HEK293 (cell line): ENCODE data around the gene AFG1L.

Experiments used
- BCL11B ChIP-seq: fragments of 450-650 bp; formaldehyde crosslinking; IDR thresholded peaks from 2 replicates; pipeline ENCODE4 v1.5.1; 2016; ENCODE audit warnings: low read depth, missing biosample characterization, missing genetic modification characterization
- KLF16 ChIP-seq: fragments of 450-650 bp; formaldehyde crosslinking; IDR thresholded peaks from 2 replicates; pipeline ENCODE4 v1.5.1; 2017; ENCODE audit warnings: missing biosample characterization, missing genetic modification characterization
- KLF7 ChIP-seq: fragments of 450-650 bp; formaldehyde crosslinking; IDR thresholded peaks from 2 replicates; pipeline ENCODE4 v1.5.1; 2016; ENCODE audit warnings: missing biosample characterization, missing genetic modification characterization, borderline replicate concordance
- MYNN ChIP-seq: fragments of 450-650 bp; formaldehyde crosslinking; IDR thresholded peaks from 2 replicates; pipeline ENCODE4 v1.5.1; 2016; ENCODE audit warnings: missing biosample characterization, missing genetic modification characterization, borderline replicate concordance
- OSR2 ChIP-seq: fragments of 450-650 bp; formaldehyde crosslinking; IDR thresholded peaks from 2 replicates; pipeline ENCODE4 v1.5.1; 2016; ENCODE audit warnings: missing biosample characterization, missing genetic modification characterization
- PRDM1 ChIP-seq: fragments of 450-650 bp; formaldehyde crosslinking; IDR thresholded peaks from 2 replicates; pipeline ENCODE4; 2016; ENCODE audit warnings: missing biosample characterization, missing genetic modification characterization
- PRDM10 ChIP-seq: fragments of 450-650 bp; formaldehyde crosslinking; IDR thresholded peaks from 2 replicates; pipeline ENCODE4 v1.5.1; 2016; ENCODE audit warnings: missing biosample characterization, missing genetic modification characterization
- SCRT2 ChIP-seq: fragments of 450-650 bp; formaldehyde crosslinking; IDR thresholded peaks from 2 replicates; pipeline ENCODE4 v1.5.1; 2016; ENCODE audit warnings: missing biosample characterization, missing genetic modification characterization
- ZBTB48 ChIP-seq: fragments of 450-650 bp; formaldehyde crosslinking; IDR thresholded peaks from 2 replicates; pipeline ENCODE4 v1.5.1; 2016; ENCODE audit warnings: missing biosample characterization, missing genetic modification characterization
- ZNF112 ChIP-seq: fragments of 450-650 bp; formaldehyde crosslinking; IDR thresholded peaks from 2 replicates; pipeline ENCODE4 v1.5.0; 2017; ENCODE audit warnings: missing biosample characterization, missing genetic modification characterization
- ZNF155 ChIP-seq: fragments of 450-650 bp; formaldehyde crosslinking; IDR thresholded peaks from 2 replicates; pipeline ENCODE4 v1.5.1; 2016; ENCODE audit warnings: missing biosample characterization, missing genetic modification characterization
- ZNF24 ChIP-seq: fragments of 450-650 bp; formaldehyde crosslinking; IDR thresholded peaks from 2 replicates; pipeline ENCODE4 v1.5.1; 2016; ENCODE audit warnings: missing biosample characterization, missing genetic modification characterization
- ZNF292 ChIP-seq: fragments of 450-650 bp; formaldehyde crosslinking; IDR thresholded peaks from 2 replicates; pipeline ENCODE4 v1.5.1; 2016; ENCODE audit warnings: low read depth, missing biosample characterization, missing genetic modification characterization, borderline replicate concordance
- ZNF302 ChIP-seq: fragments of 450-650 bp; formaldehyde crosslinking; IDR thresholded peaks from 2 replicates; pipeline ENCODE4 v1.5.1; 2016; ENCODE audit warnings: missing biosample characterization, missing genetic modification characterization, low read depth
- ZNF324 ChIP-seq: fragments of 450-650 bp; formaldehyde crosslinking; IDR thresholded peaks from 2 replicates; pipeline ENCODE4 v1.5.1; 2016; ENCODE audit warnings: missing biosample characterization, missing genetic modification characterization
- ZNF37A ChIP-seq: fragments of 450-650 bp; IDR thresholded peaks from 2 replicates; pipeline ENCODE4 v1.5.1; 2018; ENCODE audit warnings: missing biosample characterization, missing genetic modification characterization
- ZNF426 ChIP-seq: fragments of 450-650 bp; formaldehyde crosslinking; IDR thresholded peaks from 2 replicates; pipeline ENCODE4 v1.5.1; 2017; ENCODE audit warnings: missing biosample characterization, missing genetic modification characterization, mild to moderate bottlenecking, inconsistent platforms, moderate library complexity
- ZNF449 ChIP-seq: fragments of 450-650 bp; formaldehyde crosslinking; IDR thresholded peaks from 2 replicates; pipeline ENCODE4 v1.5.1; 2017; ENCODE audit warnings: missing biosample characterization, mild to moderate bottlenecking, missing genetic modification characterization, moderate library complexity
- ZNF510 ChIP-seq: fragments of 450-650 bp; formaldehyde crosslinking; IDR thresholded peaks from 2 replicates; pipeline ENCODE4 v1.5.1; 2018; ENCODE audit warnings: mild to moderate bottlenecking, missing genetic modification characterization, missing biosample characterization; ENCODE audit not compliant: insufficient replicate concordance
- ZNF530 ChIP-seq: fragments of 450-650 bp; formaldehyde crosslinking; IDR thresholded peaks from 2 replicates; pipeline ENCODE4 v1.5.1; 2016; ENCODE audit warnings: low read depth, missing biosample characterization, missing genetic modification characterization
- ZNF626 ChIP-seq: fragments of 450-650 bp; sonication (Bioruptor Pico); formaldehyde crosslinking; IDR thresholded peaks from 2 replicates; pipeline ENCODE4 v1.5.1; 2018; ENCODE audit warnings: missing biosample characterization, missing genetic modification characterization, inconsistent platforms
- ZNF629 ChIP-seq: fragments of 450-650 bp; formaldehyde crosslinking; IDR thresholded peaks from 2 replicates; pipeline ENCODE4 v1.5.1; 2017; ENCODE audit warnings: missing biosample characterization, missing genetic modification characterization
- ZNF664 ChIP-seq: fragments of 450-650 bp; formaldehyde crosslinking; IDR thresholded peaks from 2 replicates; pipeline ENCODE4 v1.5.1; 2016; ENCODE audit warnings: missing biosample characterization, missing genetic modification characterization
- ZNF791 ChIP-seq: fragments of 450-650 bp; formaldehyde crosslinking; IDR thresholded peaks from 2 replicates; pipeline ENCODE4 v1.5.1; 2016; ENCODE audit warnings: missing biosample characterization, missing genetic modification characterization
- ZSCAN16 ChIP-seq: fragments of 450-650 bp; formaldehyde crosslinking; IDR thresholded peaks from 2 replicates; pipeline ENCODE4 v1.5.1; 2016; ENCODE audit warnings: missing biosample characterization, missing genetic modification characterization
- ZSCAN23 ChIP-seq: fragments of 450-650 bp; formaldehyde crosslinking; IDR thresholded peaks from 2 replicates; pipeline ENCODE4 v1.5.1; 2016; ENCODE audit warnings: missing biosample characterization, missing genetic modification characterization
- TF ChIP-seq, protein P1 (sequence below): fragments of 450-650 bp; formaldehyde crosslinking; IDR thresholded peaks from 2 replicates; pipeline ENCODE4 v1.5.1; 2016; ENCODE audit warnings: missing biosample characterization, missing genetic modification characterization
- TF ChIP-seq, protein P2 (sequence below): fragments of 450-650 bp; formaldehyde crosslinking; IDR thresholded peaks from 2 replicates; pipeline ENCODE4 v1.5.1; 2016; ENCODE audit warnings: missing biosample characterization, missing genetic modification characterization
- TF ChIP-seq, protein P3 (sequence below): fragments of 450-650 bp; formaldehyde crosslinking; IDR thresholded peaks from 2 replicates; pipeline ENCODE4 v1.5.1; 2016; ENCODE audit warnings: missing biosample characterization, missing genetic modification characterization
- TF ChIP-seq, protein P4 (sequence below): fragments of 450-650 bp; formaldehyde crosslinking; IDR thresholded peaks from 2 replicates; pipeline ENCODE4 v1.5.1; 2016; ENCODE audit warnings: missing biosample characterization, missing genetic modification characterization

The AFG1L gene

GRCh38 chr6:108559097-108559883 lies 264.4 kb downstream of the AFG1L start (continued):
- TF ChIP-seq ZNF449 (tag by site-specific recombination) (no peak; the same call in 1 of the 2 replicates), BCL11B (tag by site-specific recombination) (0 out of 2 replicates have a peak, but pooled peaks have one; percentile 18), ZNF324 (tag by site-specific recombination) (no peak), ZNF664 (tag by site-specific recombination) (no peak), OSR2 (tag by site-specific recombination) (no peak), ZNF302 (no peak), ZSCAN23 (tag by site-specific recombination) (peak; percentile 35; the same call in 1 of the 2 replicates), KLF16 (tag by site-specific recombination) (peak; percentile 75; the same call in 1 of the 2 replicates), ZNF510 (tag by site-specific recombination) (no peak), ZBTB48 (tag by site-specific recombination) (peak; percentile 84), ZNF292 (tag by site-specific recombination) (no peak), ZNF530 (tag by site-specific recombination) (no peak), KLF7 (tag by site-specific recombination) (peak; percentile 50; the same call in 1 of the 2 replicates), ZNF426 (tag by site-specific recombination) (no peak), ZNF626 (tag by site-specific recombination) (no peak), PRDM10 (no peak), ZNF629 (no peak), MYNN (tag by site-specific recombination) (no peak), ZNF37A (tag by site-specific recombination) (no peak), ZNF791 (tag by site-specific recombination) (no peak), ZSCAN16 (tag by site-specific recombination) (no peak), ZNF112 (tag by site-specific recombination) (no peak), ZNF24 (tag by site-specific recombination) (no peak), SCRT2 (tag by site-specific recombination) (no peak), PRDM1 (no peak), ZNF155 (tag by site-specific recombination) (no peak)
- TF ChIP-seq, protein P1, sequence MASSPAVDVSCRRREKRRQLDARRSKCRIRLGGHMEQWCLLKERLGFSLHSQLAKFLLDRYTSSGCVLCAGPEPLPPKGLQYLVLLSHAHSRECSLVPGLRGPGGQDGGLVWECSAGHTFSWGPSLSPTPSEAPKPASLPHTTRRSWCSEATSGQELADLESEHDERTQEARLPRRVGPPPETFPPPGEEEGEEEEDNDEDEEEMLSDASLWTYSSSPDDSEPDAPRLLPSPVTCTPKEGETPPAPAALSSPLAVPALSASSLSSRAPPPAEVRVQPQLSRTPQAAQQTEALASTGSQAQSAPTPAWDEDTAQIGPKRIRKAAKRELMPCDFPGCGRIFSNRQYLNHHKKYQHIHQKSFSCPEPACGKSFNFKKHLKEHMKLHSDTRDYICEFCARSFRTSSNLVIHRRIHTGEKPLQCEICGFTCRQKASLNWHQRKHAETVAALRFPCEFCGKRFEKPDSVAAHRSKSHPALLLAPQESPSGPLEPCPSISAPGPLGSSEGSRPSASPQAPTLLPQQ (tag by site-specific recombination), result peak; percentile 54
- TF ChIP-seq, protein P2, sequence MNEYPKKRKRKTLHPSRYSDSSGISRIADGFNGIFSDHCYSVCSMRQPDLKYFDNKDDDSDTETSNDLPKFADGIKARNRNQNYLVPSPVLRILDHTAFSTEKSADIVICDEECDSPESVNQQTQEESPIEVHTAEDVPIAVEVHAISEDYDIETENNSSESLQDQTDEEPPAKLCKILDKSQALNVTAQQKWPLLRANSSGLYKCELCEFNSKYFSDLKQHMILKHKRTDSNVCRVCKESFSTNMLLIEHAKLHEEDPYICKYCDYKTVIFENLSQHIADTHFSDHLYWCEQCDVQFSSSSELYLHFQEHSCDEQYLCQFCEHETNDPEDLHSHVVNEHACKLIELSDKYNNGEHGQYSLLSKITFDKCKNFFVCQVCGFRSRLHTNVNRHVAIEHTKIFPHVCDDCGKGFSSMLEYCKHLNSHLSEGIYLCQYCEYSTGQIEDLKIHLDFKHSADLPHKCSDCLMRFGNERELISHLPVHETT, result no peak
- TF ChIP-seq, protein P3, sequence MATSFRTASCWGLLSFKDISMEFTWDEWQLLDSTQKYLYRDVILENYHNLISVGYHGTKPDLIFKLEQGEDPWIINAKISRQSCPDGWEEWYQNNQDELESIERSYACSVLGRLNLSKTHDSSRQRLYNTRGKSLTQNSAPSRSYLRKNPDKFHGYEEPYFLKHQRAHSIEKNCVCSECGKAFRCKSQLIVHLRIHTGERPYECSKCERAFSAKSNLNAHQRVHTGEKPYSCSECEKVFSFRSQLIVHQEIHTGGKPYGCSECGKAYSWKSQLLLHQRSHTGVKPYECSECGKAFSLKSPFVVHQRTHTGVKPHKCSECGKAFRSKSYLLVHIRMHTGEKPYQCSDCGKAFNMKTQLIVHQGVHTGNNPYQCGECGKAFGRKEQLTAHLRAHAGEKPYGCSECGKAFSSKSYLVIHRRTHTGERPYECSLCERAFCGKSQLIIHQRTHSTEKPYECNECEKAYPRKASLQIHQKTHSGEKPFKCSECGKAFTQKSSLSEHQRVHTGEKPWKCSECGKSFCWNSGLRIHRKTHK, result no peak
- TF ChIP-seq, protein P4, sequence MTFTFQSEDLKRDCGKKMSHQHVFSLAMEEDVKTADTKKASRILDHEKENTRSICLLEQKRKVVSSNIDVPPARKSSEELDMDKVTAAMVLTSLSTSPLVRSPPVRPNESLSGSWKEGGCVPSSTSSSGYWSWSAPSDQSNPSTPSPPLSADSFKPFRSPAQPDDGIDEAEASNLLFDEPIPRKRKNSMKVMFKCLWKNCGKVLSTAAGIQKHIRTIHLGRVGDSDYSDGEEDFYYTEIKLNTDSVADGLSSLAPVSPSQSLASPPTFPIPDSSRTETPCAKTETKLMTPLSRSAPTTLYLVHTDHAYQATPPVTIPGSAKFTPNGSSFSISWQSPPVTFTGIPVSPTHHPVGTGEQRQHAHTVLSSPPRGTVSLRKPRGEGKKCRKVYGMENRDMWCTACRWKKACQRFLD, result no peak
